Body of pancreas (tissue), 4 donors: ENCODE measurements around the gene RPP40. TPM values are rescaled to one million over a fixed set of nuclear protein-coding genes. Genes with fewer than 3 reads are reported as not detected.
A peak's percentile ranks its signal among the peaks of the same experiment; 100 is the strongest.

Source experiments
- ATAC-seq: fragments of 150-250 bp; one replicate; pipeline ENCODE4 v1.9.1; 2016
- DNase-seq, 4 donors: peaks; one replicate each; pipeline ENCODE4 v3.0.0-alpha.2; 2019
- H3K27ac ChIP-seq, 4 donors: fragments of 200-600 bp; sonication (generic); 1 replicate in 3 of 4; 2 replicates in 1 of 4; pipeline versions ENCODE4 v1.5.1 to v1.6.1; 2016 to 2019; ENCODE audit warnings: mild to moderate bottlenecking in 1 of 4, mixed read lengths in 1 of 4, moderate library complexity in 1 of 4
- H3K27me3 ChIP-seq, 2 donors: fragments of 200-600 bp; sonication (generic); one replicate each; pipeline ENCODE4 v1.6.0; 2016; ENCODE audit warnings: mild to moderate bottlenecking in 1 of 2
- H3K36me3 ChIP-seq, 2 donors: fragments of 200-600 bp; sonication (generic); replicated peaks in 1 of 2; 2 replicates each; pipeline ENCODE4 v1.5.1; 2016; ENCODE audit warnings: low read depth in 2 of 2; ENCODE audit not compliant: insufficient read depth in 1 of 2
- H3K4me1 ChIP-seq: fragments of 200-600 bp; sonication (generic); one replicate; pipeline ENCODE4 v1.6.0; 2016
- H3K4me3 ChIP-seq, 2 donors: fragments of 200-600 bp; sonication (generic); 1 replicate in 1 of 2; 2 replicates in 1 of 2; pipeline ENCODE4 v1.5.1; 2016 to 2019
- H3K9me3 ChIP-seq, 3 donors: fragments of 200-600 bp; sonication (generic); 1 replicate in 2 of 3; 2 replicates in 1 of 3; pipeline ENCODE4 v1.5.1; 2016
- CTCF ChIP-seq, 7 experiments: fragments of 450-650 bp in 4 of 7; fragments of 200-600 bp in 3 of 7; sonication (generic) in 3 of 7; IDR thresholded peaks; one replicate each; pipeline ENCODE4 v1.5.1; 2016 to 2019; ENCODE audit warnings: antibody characterized with exemption in 7 of 7
- POLR2A ChIP-seq, 3 donors: fragments of 450-650 bp; IDR thresholded peaks; one replicate each; pipeline ENCODE4 v1.6.1; 2016; ENCODE audit warnings: antibody characterized with exemption in 3 of 3, mild to moderate bottlenecking in 2 of 3
- WGBS, 2 donors: methylation state at CpG; one replicate each; pipeline ENCODE4 v1.1.5; 2017; 5-methylcytosine and 5-hydroxymethylcytosine counted together
- intact Hi-C: fragments of 100-400 bp; cut with DNase I; formaldehyde crosslinking; loops from one replicate; pipeline ENCODE4 v1.15.1; 2023
- total RNA-seq, 2 donors: library from RNA; depleted of rRNA; stranded (reverse); fragments of >200 nt; gene quantifications; one replicate each; pipeline ENCODE4 v1.1.0, GENCODE V29; 2016

The RPP40 gene
- 1 to 10 TPM; 4.9 to 7.8 TPM for total RNA-seq

GRCh38 chr6:5003604-5004372 lies at the start of gene RPP40:
Gene RPP40 (minus strand): TSS chr6:5004037. CDS start chr6:5004002, 35 bp downstream.
- no peaks in the 10 kb centered on the region for H3K27me3 ChIP-seq
- DNase-seq (peak; percentile 96 to 98 (median 97)), ATAC-seq (peak; percentile 99)
- 0% methylated on average over 13 to 63 of the region's 64 CpGs for WGBS, 2 donors
- TF ChIP-seq CTCF (IDR thresholded peaks at IDR 0.05) (peak; percentile 72 to 94 (median 81)), POLR2A (IDR thresholded peaks at IDR 0.05) (peak in 2 of 3 donors; percentile 27 to 28)
- peak within 1 kb of the TSS; percentile 44 to 60 for H3K4me3 ChIP-seq
- intact Hi-C loops: no loop called here
- peaks cover 5% of the 10 kb centered on the region for H3K4me1 ChIP-seq
- no peaks in the 10 kb centered on the region for H3K36me3 ChIP-seq
- H3K27ac ChIP-seq: peak within 1 kb of the TSS; percentile 30 to 78 (median 70)
- H3K9me3 ChIP-seq: no peaks in the 10 kb centered on the region

- intact Hi-C loops: no loop called here
- ATAC-seq (no peak), DNase-seq (no peak)
- H3K9me3 ChIP-seq: no peaks in the 10 kb centered on the region
- no peaks in the 10 kb centered on the region for H3K27me3 ChIP-seq
- TF ChIP-seq CTCF (IDR thresholded peaks at IDR 0.05): no peak
- no peak for TF ChIP-seq POLR2A (IDR thresholded peaks at IDR 0.05)
- H3K36me3 ChIP-seq: no peaks in the 10 kb centered on the region
- H3K4me1 ChIP-seq: no peaks in the 10 kb centered on the region
- H3K27ac ChIP-seq: no peak overlapping the region
- no peak overlapping the region for H3K4me3 ChIP-seq
Measured at GRCh38 chr6:5053038-5053437, 49.2 kb upstream of the RPP40 start.

GRCh38 chr6:5051394-5051793 lies 47.6 kb upstream of the RPP40 start:
- Histone ChIP-seq H3K4me1 (no peaks in the 10 kb centered on the region), H3K9me3 (no peaks in the 10 kb centered on the region), H3K27me3 (no peaks in the 10 kb centered on the region), H3K36me3 (no peaks in the 10 kb centered on the region), H3K4me3 (no peak overlapping the region), H3K27ac (no peak overlapping the region)
- DNase-seq (no peak), ATAC-seq (no peak)
- intact Hi-C loops: no loop called here
- no peak for TF ChIP-seq CTCF (IDR thresholded peaks at IDR 0.05)
- no peak for TF ChIP-seq POLR2A (IDR thresholded peaks at IDR 0.05)
- WGBS, 2 donors: 52 to 73% methylated on average over 1 of the region's 1 CpG

GRCh38 chr6:5050009-5050408 lies 46.2 kb upstream of the RPP40 start:
- no peak overlapping the region for H3K4me3 ChIP-seq
- no peaks in the 10 kb centered on the region for H3K36me3 ChIP-seq
- H3K27ac ChIP-seq: no peak overlapping the region
- intact Hi-C loops: no loop called here
- 81 to 100% methylated on average over 2 of the region's 2 CpGs for WGBS, 2 donors
- no peaks in the 10 kb centered on the region for H3K4me1 ChIP-seq
- no peaks in the 10 kb centered on the region for H3K9me3 ChIP-seq
- no peaks in the 10 kb centered on the region for H3K27me3 ChIP-seq
- ATAC-seq: no peak
- no peak for DNase-seq
- TF ChIP-seq CTCF (IDR thresholded peaks at IDR 0.05) (no peak), POLR2A (IDR thresholded peaks at IDR 0.05) (no peak)

GRCh38 chr6:5046430-5046829 lies 42.6 kb upstream of the RPP40 start:
- Histone ChIP-seq H3K4me3 (no peak overlapping the region), H3K27ac (no peak overlapping the region), H3K27me3 (no peaks in the 10 kb centered on the region), H3K4me1 (no peaks in the 10 kb centered on the region), H3K9me3 (no peaks in the 10 kb centered on the region), H3K36me3 (no peaks in the 10 kb centered on the region)
- TF ChIP-seq POLR2A (IDR thresholded peaks at IDR 0.05) (no peak), CTCF (IDR thresholded peaks at IDR 0.05) (no peak)
- intact Hi-C loops: no loop called here
- WGBS, 2 donors: 88 to 96% methylated on average over 9 of the region's 9 CpGs
- ATAC-seq (no peak), DNase-seq (no peak)
